OCI-LY7 (cell line): ENCODE measurements around the gene MADD. TPM values are rescaled to one million over a fixed set of nuclear protein-coding genes. Genes with fewer than 3 reads are reported as not detected.

Experiments used
- BruUV-seq: library from RNA; stranded (reverse); fragments of 400-500 nt; replicated peaks from 2 replicates; lab custom pipeline; 2021; lab: Mats Ljungman, UMichigan
- CTCF ChIA-PET: fragments of 300-600 bp; sonication (Branson Sonifier 250); formaldehyde crosslinking; loops from one replicate; lab custom pipeline; 2022; ENCODE audit warnings: antibody characterized with exemption; ENCODE audit not compliant: unreplicated experiment; lab: Charles Lee
- POLR2A ChIA-PET: fragments of 300-600 bp; sonication (Branson Sonifier 250); formaldehyde crosslinking; loops from one replicate; lab custom pipeline; 2022; ENCODE audit warnings: antibody characterized with exemption; lab: Charles Lee
- DNase-seq: peaks from one replicate; pipeline ENCODE4 v3.0.0-alpha.2; 2015; ENCODE audit warnings: low spot score
- H2AFZ ChIP-seq: fragments of 200-600 bp; sonication (generic), shearing (Covaris generic); 2 replicates; pipeline ENCODE4 v1.6.1; 2014; ENCODE audit warnings: mild to moderate bottlenecking, antibody characterized with exemption, low read length, moderate library complexity
- H3K27ac ChIP-seq: fragments of 200-600 bp; sonication (generic); 2 replicates; pipeline ENCODE4 v1.5.1; 2014; ENCODE audit warnings: mixed run types, low read depth, mild to moderate bottlenecking, moderate library complexity, low read length, inconsistent platforms; ENCODE audit not compliant: poor library complexity, severe bottlenecking
- H3K36me3 ChIP-seq: fragments of 200-600 bp; sonication (generic); 2 replicates; pipeline ENCODE4 v1.6.1; 2014; ENCODE audit warnings: mild to moderate bottlenecking, antibody characterized with exemption, low read length, moderate library complexity, mixed read lengths; ENCODE audit not compliant: insufficient read depth
- H3K4me1 ChIP-seq: fragments of 200-600 bp; sonication (generic); 2 replicates; pipeline ENCODE4 v1.5.1; 2014; ENCODE audit warnings: mild to moderate bottlenecking, low read length; ENCODE audit not compliant: insufficient read depth, poor library complexity, severe bottlenecking
- H3K4me2 ChIP-seq: fragments of 200-600 bp; sonication (generic); 2 replicates; pipeline ENCODE4 v1.6.1; 2014; ENCODE audit warnings: mild to moderate bottlenecking, low read length
- H3K4me3 ChIP-seq: fragments of 200-600 bp; sonication (generic); 2 replicates; pipeline ENCODE4 v1.5.1; 2014; ENCODE audit warnings: mild to moderate bottlenecking, low read depth, low read length; ENCODE audit not compliant: poor library complexity, severe bottlenecking
- H3K79me2 ChIP-seq: fragments of 200-600 bp; sonication (generic); 2 replicates; pipeline ENCODE4 v1.6.1; 2016; ENCODE audit warnings: low read depth, mild to moderate bottlenecking, low read length, moderate library complexity, mixed read lengths; ENCODE audit not compliant: insufficient read depth
- H3K9me2 ChIP-seq: fragments of 200-600 bp; sonication (generic); 2 replicates; pipeline ENCODE4 v1.6.1; 2016; ENCODE audit warnings: mild to moderate bottlenecking, low read length, mixed read lengths; ENCODE audit not compliant: insufficient read depth
- H3K9me3 ChIP-seq: fragments of 200-600 bp; sonication (generic); 2 replicates; pipeline ENCODE4 v1.6.1; 2014; ENCODE audit warnings: mild to moderate bottlenecking, mixed run types, low read length, mixed read lengths
- H4K20me1 ChIP-seq: fragments of 200-600 bp; sonication (generic); 2 replicates; pipeline ENCODE4 v1.6.1; 2014; ENCODE audit warnings: mild to moderate bottlenecking, antibody characterized with exemption, low read length, moderate library complexity, mixed read lengths; ENCODE audit not compliant: insufficient read depth
- EZH2phosphoT487 ChIP-seq: fragments of 200-600 bp; sonication (generic); IDR thresholded peaks from 2 replicates; pipeline ENCODE4 v1.6.1; 2018; ENCODE audit warnings: low read depth, borderline replicate concordance, mild to moderate bottlenecking, mixed run types, antibody characterized with exemption, low read length, moderate library complexity, mixed read lengths
- intact Hi-C: fragments of 100-400 bp; cut with micrococcal nuclease; formaldehyde crosslinking; loops from one replicate; pipeline ENCODE4 v1.10.0; 2022; ENCODE audit not compliant: unreplicated experiment
- total RNA-seq, 2 experiments: library from RNA; depleted of rRNA in 1 of 2; stranded (reverse); fragments of >200 nt in 1 of 2; shearing (Covaris generic) in 1 of 2; gene quantifications; 2 replicates each; pipeline ENCODE4 v1.2.3, GENCODE V29; 2014 to 2022
- TF ChIP-seq, protein P1 (sequence below): fragments of 200-600 bp; sonication (generic); conservative IDR thresholded peaks from 2 replicates; pipeline ENCODE4 v1.5.1; 2014; ENCODE audit warnings: mild to moderate bottlenecking, antibody characterized with exemption, low read length, moderate library complexity, mixed read lengths

The MADD gene
- total RNA-seq, 2 experiments from 2014 or later, result 32.1 to 47.8 TPM

DNA sequence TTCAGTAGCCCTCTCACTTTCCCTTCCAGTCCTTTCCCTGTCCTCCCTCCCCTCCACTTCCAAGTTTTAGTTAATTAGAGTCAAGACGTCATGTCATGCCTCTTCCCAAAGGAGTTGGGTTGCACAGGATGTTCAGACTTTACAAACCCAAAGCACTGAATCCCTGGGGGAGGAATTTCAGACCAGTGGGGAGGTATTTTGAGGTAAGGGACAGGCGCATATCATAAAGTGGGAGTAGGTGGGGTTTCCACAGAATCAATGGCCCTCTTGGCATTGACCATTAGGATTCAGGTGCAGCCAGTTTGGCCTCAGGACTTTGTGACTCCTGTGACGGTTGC is 20.6 kb upstream of the MADD start:
- Histone ChIP-seq H3K4me3 (peak overlapping the region; percentile 89), H3K4me1 (peaks cover 13% of the 10 kb centered on the region), H3K4me2 (peak overlapping the region; percentile 83), H3K9me2 (no peaks in the 10 kb centered on the region), H3K79me2 (peaks cover 20% of the 10 kb centered on the region; the same call in 1 of the 2 replicates), H3K36me3 (peaks cover 19% of the 10 kb centered on the region; the same call in 1 of the 2 replicates), H3K9me3 (no peaks in the 10 kb centered on the region), H3K27ac (peak overlapping the region; percentile 60), H2AFZ (peak overlapping the region; percentile 83; the same call in 1 of the 2 replicates), H4K20me1 (no peaks in the 10 kb centered on the region)
- TF ChIP-seq EZH2phosphoT487, result no peak
- TF ChIP-seq, protein P1, sequence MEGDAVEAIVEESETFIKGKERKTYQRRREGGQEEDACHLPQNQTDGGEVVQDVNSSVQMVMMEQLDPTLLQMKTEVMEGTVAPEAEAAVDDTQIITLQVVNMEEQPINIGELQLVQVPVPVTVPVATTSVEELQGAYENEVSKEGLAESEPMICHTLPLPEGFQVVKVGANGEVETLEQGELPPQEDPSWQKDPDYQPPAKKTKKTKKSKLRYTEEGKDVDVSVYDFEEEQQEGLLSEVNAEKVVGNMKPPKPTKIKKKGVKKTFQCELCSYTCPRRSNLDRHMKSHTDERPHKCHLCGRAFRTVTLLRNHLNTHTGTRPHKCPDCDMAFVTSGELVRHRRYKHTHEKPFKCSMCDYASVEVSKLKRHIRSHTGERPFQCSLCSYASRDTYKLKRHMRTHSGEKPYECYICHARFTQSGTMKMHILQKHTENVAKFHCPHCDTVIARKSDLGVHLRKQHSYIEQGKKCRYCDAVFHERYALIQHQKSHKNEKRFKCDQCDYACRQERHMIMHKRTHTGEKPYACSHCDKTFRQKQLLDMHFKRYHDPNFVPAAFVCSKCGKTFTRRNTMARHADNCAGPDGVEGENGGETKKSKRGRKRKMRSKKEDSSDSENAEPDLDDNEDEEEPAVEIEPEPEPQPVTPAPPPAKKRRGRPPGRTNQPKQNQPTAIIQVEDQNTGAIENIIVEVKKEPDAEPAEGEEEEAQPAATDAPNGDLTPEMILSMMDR, result no peak
- POLR2A ChIA-PET, result interaction anchor here (0.8 to 2.7 kb wide), 9 partner anchors 10 to 151 kb away, joined by 3 to 25 read pairs (median 7); partner anchors contain the start of gene DDB2
- no peak for DNase-seq
- no TSS peak for BruUV-seq
- CTCF ChIA-PET, result interaction anchor here (1.5 to 2.5 kb wide), 3 partner anchors 10 to 71 kb away, joined by 5 to 19 read pairs (median 10); partner anchors contain the start of genes ARFGAP2 and DDB2
- intact Hi-C loops, result no loop called here

DNA sequence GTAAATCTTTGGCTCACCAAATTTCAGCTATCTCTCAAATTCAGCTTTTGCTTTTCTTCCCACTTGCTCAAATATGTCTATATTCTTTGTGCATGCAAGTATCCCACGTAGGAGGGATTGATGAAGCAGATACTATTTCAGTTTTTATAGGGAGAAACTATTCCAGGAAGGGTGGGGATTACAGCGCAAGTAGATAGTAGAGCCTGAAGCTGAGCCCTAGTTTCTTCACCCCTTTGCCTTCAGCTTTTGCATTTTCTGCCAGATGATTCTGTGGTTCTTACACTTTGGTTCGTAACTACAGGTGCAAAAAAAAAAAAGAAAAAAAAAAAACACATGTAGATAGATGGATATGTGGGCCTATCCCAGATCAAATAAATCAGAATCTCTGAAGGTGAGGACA is 18.2 kb upstream of the MADD start:
- Histone ChIP-seq H3K27ac (no peak overlapping the region), H3K9me2 (no peaks in the 10 kb centered on the region), H2AFZ (no peak overlapping the region), H3K4me3 (no peak overlapping the region), H3K36me3 (peaks cover 6% of the 10 kb centered on the region; the same call in 1 of the 2 replicates), H3K79me2 (peaks cover 20% of the 10 kb centered on the region; the same call in 1 of the 2 replicates), H3K4me1 (peaks cover 13% of the 10 kb centered on the region), H3K9me3 (no peaks in the 10 kb centered on the region), H4K20me1 (no peaks in the 10 kb centered on the region), H3K4me2 (no peak overlapping the region)
- POLR2A ChIA-PET, result interaction anchor here (0.6 to 1.5 kb wide), 3 partner anchors 19 to 37 kb away, joined by 3 to 4 read pairs (median 3); partner anchors contain the start of gene DDB2
- intact Hi-C loops, result no loop called here
- CTCF ChIA-PET, result no interaction called here
- no peak for TF ChIP-seq EZH2phosphoT487
- TF ChIP-seq, protein P1, result no peak
- no TSS peak for BruUV-seq
- DNase-seq, result no peak

DNA sequence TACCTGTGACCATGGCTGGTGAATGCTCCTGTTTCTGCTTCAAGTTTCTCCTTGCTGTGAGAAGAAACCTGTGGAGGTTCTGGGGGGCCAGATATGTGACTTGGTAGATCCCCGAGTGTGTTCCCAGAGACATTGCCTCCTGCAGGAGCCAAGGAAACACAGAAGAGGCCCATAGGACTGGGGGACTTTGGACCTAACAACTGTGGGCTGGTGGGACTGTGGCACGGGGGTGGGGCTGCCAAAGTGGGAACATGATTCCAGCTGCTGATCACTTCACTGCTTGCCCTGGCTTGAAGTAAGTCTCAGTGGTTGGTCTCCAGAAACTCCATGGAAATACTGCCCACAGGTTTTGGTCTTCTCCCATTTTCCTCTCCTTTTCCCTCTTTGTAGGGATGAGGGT is 16.3 kb upstream of the MADD start:
- Histone ChIP-seq H3K27ac (no peak overlapping the region), H3K9me3 (no peaks in the 10 kb centered on the region), H3K36me3 (no peaks in the 10 kb centered on the region), H3K4me1 (peaks cover 5% of the 10 kb centered on the region), H3K79me2 (peaks cover 5% of the 10 kb centered on the region; the same call in 1 of the 2 replicates), H3K4me2 (no peak overlapping the region), H4K20me1 (no peaks in the 10 kb centered on the region), H3K4me3 (no peak overlapping the region), H2AFZ (no peak overlapping the region), H3K9me2 (no peaks in the 10 kb centered on the region)
- TF ChIP-seq, protein P1, result no peak
- no peak for TF ChIP-seq EZH2phosphoT487
- POLR2A ChIA-PET, result no interaction called here
- CTCF ChIA-PET, result no interaction called here
- DNase-seq, result no peak
- intact Hi-C loops, result no loop called here
- no TSS peak for BruUV-seq
